NCI-H128 (cell line): Measurements from ENCODE around the gene AMZ2.

Experiments
- DNase-seq: peaks from one replicate; lab custom pipeline; 2025; ENCODE audit not compliant: unreplicated experiment; lab: John Stamatoyannopoulos, UW

AMZ2 gene

DNA sequence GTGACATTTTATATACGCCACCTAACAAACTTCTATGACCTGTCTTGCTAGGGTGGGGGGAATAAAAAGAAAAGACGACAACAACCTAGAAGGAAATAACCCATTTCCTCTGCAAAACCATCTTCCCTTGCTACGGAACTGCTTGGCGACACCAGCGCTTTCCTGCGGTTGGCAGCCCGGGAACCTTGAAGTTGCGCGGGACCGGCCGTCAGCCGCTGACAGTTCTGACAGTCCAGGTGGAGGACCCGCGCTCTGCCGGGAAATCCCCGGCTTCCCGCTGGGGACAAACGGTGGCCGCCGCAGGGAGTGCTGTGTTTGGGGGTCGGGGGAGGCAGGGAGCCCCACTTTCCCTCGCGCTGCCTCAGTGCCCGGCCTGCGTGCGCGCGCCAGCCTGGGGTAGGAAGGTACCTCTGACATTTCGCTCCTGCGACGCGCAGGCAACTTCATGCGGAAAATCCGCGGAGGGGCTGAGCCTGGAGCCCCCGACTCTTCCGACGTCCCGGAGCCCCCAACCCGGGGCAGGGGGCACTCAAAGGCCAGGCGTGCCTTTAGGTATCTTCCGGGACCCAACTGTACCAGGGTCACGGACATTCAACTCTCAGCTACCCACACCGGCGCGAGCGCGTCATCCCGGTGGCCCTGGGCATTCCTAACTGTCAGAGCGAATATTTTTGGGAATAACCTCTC lies 42.6 kb downstream of the AMZ2 start:
- no peak for DNase-seq

DNA sequence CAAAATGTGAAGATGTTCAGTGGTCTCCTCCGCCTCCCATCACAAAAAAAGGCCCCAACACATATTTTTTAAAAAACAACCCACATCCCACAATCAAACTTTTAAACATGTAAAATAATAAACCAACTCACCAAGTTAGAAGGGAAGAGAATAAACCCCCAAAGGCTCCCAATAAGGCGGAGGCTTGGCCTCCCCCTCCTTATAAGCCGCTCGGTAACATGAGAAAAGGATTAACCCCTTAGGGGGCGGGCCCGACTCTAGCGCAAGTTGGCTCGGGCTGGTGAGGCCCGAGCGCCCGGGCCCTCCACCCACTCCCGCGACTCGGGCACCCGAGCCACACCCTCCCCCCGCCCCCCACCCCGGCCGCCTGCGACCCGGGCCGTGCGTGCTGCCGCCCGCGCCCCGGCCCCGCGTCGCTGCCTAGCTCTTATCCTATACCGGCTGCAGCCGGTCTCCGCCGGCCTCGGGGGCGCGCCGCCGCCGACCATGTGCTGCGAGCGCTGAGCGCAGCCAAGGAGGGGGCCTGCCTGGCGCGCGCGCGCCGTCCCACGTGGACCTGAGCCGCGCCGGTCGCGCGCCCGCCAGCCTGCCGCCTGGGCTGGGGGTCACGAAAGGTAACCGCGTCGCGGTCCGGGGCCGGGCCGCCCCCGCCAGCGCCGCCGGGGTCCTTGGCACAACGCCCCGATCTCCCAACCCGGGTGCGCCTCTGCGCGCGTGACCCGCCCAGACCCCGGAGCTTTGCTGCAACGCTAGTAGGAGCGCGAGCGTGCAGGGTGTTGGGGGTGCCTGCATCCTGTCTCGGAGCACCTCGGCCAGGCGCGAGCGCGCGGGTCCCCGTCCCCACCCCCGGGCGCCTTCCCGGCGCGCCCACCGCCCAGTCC lies 43.4 kb downstream of the AMZ2 start, which contains the start of the genes ARSG and SLC16A6:
Gene ARSG, plus strand, starts transcription at position 541 of the 881 bp plus-strand sequence. CDS start 15,999 bp downstream, outside the sequence.
Gene SLC16A6, minus strand, starts transcription at position 173 of the 881 bp plus-strand sequence. CDS start 12,807 bp downstream, outside the sequence.
- DNase-seq: no peak

DNA sequence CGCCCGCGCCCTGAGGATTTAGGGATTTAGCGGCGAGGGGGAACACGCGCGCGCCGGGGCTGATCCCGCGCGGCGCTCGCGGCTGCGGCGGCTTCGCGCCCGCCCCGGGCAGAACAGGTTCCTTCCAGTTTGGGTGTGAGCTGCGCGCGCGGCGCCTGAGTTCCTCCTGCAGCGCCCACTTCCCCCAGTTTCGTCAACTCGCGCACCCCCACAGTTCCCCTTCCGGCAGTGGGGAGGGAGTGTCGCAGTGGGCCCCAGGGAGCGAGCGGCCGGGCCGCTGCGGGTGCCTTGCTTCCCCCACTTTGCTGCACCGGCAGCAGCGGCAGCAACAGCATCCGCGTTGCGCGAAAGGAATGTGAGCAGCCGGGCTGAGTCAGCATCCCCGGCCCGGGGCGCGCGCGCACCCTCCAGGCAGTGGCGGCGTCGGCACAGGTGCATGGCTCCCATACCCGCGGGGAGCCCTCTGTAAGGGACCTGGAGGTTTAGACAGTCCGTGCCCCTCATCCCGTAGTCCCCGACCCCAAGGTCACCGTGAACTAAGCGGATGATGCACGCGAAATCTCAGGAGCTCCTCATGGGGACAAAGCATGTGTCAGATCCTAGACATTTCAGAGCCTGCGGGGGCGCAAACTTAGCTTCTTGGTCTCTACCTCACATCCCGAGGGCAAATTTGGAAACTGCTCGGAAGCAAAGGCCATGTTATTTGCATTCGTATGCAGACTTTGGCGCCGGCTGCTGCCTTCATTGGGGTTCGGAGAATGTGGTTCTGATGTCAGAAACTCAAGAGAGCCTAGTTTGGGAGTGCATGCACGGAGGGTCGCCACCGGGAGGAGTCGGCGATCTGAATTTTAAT lies 44.2 kb downstream of the AMZ2 start:
- no peak for DNase-seq

DNA sequence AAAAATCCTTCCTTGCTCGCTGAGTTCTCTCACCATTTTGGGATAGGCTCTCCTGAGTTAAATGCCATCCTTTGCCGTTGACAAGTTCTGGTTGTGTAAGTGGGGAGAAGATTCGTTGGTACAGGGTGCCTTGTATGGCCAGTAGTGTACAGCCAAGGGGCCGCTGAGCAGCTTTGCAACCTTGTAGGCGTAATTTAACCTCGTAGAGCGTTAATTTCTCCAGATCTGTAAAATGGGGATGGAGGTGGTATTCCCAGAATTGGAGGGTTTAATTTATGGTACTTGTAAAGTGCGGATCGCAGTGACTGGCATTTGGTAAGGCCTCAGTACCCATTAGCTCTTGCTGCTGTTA lies 44.8 kb downstream of the AMZ2 start:
- DNase-seq: no peak

DNA sequence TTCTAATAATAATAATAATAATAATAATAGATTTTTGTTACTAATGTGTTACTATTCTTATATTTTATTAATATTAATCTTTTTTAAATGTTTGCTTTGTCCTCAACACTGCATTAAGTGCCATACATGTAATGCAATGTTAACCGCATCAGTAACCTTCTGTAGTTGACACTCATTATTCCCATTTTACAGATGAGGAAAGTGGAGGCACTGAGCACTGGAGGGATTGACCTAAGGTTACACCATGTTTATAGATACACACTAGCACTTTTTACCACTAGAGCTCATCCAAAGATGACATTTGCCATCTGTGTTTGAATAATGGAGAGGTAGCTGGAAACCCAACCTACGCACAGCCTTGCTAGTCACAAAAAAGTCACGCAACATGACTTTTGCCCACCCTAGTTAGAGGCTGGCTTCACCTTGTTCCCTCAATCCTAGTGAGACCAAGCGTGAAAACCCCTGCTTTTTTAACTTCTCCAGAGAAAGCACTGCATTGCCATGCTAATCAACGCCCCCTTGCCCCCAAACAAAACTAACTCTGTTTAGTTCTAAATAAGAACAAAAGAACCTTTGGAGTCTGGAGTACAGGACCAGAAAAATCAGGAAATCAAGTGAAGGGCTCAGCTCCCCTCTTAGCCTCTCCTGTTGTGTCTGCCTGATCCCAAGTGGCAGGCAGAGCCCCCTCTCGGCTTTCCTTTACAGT lies 45.8 kb downstream of the AMZ2 start:
- no peak for DNase-seq

DNA sequence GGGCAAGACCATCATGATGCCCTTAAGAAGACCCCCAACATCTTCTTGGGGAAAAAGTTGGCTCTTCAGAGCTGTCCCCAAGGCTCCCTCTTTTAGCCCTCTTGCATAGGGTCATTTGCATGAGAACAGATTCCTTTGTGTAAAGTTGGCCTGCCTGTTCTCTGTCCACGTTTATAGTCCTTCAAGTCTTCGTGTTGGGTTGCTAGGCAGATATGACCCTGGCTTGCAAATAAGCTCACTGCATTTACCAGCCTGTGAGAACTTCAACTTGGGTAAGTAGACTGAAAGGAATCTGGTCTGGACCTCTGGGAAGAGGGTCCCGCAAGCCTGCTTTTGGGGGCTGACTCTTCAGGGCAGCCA lies 46.3 kb downstream of the AMZ2 start:
- no peak for DNase-seq

DNA sequence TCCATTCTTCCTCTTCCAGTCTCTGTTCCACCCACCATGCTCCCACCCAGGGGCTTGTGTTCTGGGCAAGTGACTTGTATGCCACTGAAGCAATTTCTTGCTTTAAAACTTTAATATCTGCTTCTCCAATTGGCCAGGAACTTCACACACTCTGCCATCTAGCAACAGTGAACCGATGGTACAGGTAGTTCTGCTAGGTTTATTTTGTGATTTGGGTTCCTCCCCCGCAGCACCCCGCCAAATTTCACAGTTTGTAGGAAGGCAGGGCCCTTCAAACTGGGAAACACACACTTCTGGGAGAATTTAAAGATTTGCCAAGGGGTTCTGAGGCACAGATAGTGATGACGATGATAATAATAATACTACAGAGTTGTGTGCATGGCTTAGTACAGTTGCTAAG lies 46.8 kb downstream of the AMZ2 start:
- no peak for DNase-seq

DNA sequence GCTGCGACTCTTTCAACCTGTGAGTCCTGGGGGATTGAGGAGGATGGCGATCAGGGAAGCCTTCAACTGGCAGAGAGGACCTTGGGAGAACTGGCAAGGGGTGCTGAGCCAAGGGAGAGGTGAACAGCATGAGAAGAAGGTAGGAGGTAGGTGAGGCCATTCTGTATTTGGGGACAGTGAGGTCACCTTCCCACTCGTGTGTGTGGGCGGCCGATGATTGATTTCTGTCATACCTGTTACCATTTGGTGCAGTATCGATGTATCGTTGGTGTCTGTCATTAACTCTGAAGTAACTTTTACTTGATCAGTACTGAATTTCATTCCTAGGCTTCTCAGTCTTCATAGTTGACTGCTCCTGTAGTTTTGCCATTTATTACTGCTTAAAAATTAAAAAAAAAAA lies 47.2 kb downstream of the AMZ2 start:
- no peak for DNase-seq

DNA sequence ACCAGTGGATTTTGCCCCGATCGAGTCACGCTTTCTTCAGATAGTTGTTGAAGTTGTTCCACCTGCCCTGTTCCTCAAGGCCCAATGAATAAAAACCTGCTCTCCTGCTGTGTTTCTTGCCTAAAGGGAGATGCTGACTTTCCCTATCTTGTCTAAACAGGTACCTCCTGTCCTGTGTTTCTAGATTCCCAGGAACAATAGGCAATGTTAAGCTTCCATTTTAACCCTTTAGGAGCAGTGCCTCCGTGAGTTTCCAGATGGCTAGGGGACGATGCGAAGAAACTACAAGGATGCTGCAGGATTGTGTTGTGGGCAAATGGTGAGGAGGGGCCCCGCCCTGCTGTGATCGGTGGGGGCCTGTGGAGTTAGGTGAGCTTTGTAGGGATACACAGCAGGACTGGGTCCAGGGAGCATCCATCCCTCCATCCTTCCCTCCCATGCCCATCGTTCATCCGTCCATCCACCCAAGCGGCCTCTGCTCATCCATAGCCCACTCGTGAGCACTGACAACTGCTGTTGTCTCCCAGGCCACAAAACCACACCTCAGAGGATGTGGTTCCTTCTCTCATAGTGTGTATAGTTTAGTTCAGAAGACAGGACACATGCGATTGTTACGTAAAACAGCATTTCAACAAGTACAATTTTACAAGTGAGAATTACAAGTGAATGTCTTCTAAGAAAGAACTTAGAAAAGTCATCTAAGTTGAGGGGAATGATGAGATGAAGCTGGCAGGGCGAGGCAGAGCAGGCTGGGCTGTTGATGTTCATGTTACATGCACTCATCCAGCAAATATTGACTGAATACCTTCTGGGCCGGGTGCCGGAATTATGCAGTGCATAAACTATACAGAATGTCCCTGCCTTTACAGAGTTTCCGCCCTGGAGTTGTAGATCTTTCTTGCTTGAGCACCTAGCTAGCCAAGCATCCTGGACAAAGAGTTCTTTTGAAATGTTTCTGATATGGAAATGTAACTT lies 48.7 kb downstream of the AMZ2 start:
- DNase-seq: no peak

DNA sequence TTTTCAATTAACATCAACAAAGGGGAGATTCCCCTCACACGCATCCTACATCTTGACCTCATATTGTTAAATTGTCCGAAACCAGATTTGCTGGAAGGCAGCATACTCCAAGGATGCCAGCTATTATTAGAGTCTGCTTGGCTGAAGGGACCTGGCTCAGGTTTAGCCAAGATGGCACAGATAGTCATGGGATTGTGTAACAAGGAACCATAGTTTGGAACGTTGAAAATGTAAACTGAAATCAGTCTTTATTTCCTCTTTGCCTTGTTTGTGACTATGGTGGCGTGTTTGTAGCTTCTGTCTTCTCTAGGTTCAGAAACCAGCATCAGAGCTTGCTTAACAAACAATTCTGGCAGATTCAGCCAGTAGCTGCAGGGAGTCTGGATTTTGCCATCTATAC lies 49.4 kb downstream of the AMZ2 start:
- DNase-seq: no peak

DNA sequence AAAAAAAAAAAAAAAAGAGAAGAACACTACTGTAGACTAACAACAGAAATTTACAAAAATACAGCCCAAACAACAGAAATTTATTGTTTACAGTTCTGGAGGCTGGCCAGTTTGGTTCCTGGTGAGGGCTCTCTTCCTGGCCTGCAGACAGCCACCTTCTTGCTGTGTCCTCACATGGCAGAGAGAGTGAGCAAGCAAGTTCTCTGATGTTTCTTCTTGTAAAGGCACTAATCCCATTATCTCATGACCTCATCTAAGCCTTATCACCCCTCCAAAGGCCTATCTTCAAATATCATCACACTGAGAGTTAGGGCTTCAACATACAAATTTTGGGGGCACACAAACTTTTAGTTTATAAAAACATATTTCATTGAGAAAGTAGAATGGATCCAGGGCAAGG lies 50.8 kb downstream of the AMZ2 start:
- DNase-seq: no peak

DNA sequence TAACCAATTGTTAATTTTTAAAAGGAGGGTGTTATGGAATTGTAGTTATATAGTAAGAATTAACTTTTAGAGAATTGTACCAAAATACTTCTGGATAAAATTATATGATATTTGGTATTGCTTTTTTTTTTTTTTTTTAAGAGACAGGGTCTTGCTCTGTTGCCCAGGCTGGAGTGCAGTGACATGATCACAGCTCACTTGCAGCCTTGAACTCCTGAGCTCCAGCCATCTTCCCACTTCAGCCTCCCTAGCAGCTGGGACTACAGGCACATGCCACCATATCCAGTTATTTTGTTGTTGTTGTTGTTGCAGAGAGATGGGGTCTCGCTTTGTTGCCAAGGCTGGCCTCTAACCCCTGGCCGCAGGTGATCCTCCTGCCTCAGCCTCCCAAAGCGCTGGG lies 52.0 kb downstream of the AMZ2 start:
- DNase-seq: no peak

DNA sequence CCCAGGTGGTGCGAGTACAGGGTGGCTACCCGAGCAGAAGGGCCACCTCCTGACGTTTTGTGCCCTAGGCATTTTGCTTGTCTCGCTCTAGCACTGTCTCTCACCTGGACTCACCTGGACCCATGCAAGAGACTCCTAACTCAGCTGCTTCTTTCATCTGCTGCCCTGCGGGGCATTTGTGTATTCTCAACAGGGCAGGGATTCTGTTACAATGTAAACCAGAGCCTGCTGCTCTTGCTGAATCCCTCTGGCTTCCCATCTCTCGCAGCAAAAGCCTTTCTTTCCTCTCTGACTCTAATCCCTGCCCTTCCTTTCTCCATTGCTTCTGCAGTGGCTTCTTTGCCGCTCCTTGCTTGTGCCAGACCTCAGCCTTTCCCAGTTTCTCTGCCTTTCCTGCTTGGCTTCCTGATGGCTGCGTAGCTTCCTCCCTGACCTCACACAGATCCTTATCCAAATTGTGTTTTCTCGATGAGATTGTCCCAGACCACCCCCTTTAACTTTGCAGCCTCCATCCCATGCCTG lies 53.7 kb downstream of the AMZ2 start:
- no peak for DNase-seq

DNA sequence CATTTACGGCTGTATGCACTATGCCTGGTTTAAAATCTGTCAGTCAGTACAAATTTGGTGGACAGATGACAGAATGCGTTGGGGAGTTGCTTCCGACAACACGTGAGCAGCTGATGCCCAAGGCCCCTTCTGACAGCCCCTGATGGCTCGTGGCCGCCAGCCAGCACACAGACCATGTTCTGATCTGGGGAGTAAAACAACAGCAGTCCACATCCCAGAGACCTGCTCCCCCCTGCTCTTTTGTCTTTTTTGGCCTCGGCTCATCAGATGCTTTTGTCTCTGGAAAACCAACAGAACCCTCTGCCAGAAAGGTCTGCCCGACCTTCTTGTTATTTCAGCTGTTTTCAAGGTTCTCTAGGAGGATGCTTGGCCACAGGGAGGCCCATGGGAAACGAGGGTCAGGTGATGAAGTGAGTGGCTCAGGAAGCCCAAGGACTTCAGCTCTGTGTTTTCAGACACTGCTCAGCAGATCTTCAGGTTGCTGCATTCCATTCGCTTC lies 54.3 kb downstream of the AMZ2 start:
- DNase-seq: no peak

DNA sequence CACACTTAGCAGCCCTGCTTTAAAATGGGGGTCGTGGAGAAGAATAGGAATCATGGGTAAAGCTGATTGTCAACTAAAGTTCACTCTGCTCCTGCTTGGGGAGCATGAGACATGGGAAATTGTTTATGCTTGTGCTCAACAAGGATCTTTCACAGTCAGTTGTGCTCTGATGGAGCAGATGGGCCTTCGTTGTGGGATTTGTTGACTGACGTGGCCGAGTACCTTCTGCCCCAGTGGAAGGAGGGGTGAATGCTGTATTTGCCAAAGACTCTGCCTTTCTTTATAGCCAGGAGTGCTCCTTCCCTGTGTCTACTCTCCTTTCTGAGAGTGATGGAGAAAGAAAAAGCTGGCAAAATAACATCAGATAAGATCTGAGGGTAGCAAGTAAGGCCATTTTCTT lies 54.8 kb downstream of the AMZ2 start:
- DNase-seq: no peak

DNA sequence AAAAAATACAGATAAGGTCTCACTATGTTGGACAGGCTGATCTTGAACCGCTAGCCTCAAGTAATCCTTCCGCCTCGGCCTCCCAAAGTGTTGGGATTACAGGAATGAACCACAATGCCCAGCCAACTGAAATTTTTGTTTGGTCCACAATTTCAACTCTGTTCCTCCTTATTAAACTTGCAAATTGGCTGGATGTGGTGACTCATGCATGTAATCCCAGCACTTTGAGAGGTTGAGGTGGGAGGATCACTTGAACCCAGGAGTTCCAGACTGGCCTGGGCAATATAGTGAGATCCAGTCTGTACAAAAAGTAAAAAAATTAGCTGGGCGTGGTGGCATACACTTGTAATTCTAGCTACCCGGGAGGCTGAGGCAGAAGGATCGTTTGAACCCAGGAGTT lies 56.9 kb downstream of the AMZ2 start:
- DNase-seq: no peak

DNA sequence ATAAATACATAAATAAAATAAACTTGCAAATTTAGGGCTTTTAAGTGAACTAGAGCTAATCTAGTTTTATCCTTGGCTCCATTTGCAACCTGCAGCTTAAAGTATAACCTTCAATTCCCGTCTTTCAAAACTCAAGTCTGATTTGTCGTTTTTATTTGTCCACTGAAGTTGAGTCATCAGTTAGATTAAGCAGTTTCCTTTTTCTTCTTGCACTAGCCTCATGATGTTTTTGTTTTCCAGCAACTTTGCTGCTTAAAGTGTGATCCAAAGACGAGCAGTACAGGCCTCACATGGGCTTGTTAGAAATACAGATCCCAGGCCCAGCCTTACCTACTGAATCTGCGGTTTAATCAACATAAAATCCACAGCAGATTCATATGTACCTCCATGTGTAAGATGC lies 57.3 kb downstream of the AMZ2 start:
- DNase-seq: no peak
